CD1c-positive myeloid dendritic cell (primary cell): ENCODE measurements around the gene TRIM5.

ENCODE experiments used
- DNase-seq: peaks from one replicate; pipeline ENCODE4 v3.0.0-alpha.2; 2016; ENCODE audit errors: extremely low spot score

TRIM5 gene

DNA sequence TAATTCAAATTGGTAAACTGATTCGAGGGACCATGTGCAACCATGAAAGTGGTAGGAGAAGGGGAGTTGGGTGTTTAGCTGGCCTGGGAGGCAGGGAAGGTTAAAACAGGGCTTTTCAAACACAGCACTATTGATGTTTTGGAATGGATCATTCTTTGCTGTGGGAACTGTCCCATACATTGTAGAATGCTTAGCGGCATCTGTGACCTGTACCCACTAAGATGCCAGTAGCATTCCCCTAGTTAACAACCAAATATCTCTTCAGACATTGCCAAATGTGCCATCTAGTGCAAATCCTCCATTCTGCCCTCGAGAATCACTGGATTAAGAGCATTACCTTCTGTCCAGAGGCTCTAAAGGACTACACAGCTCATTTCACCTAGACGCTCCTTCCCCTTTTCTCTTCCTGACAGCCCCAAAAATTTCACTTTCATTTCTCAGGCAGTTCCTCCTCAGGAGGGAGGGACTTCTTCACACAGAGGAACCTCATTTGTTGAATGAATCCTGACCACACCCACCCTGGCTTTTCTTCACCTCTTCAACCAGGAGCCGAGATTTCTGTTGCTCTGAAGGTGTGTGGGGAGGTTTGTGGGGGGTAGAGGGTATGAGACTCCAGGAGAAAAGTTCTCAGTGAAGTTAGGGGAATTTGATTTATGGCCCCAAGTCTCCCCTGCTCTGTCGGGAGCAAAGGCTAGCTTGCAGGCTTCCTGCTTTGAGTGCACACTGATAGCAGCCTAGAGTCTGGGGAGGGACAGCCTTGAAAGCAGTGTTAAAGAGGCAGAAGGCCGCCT is 60.2 kb downstream of the TRIM5 start, which contains the start of gene TRIM34:
Gene TRIM34 (plus strand): TSS at position 513 of the 791 bp plus-strand sequence. CDS start 7,331 bp downstream, outside the sequence.
- peak; percentile 89 for DNase-seq

DNA sequence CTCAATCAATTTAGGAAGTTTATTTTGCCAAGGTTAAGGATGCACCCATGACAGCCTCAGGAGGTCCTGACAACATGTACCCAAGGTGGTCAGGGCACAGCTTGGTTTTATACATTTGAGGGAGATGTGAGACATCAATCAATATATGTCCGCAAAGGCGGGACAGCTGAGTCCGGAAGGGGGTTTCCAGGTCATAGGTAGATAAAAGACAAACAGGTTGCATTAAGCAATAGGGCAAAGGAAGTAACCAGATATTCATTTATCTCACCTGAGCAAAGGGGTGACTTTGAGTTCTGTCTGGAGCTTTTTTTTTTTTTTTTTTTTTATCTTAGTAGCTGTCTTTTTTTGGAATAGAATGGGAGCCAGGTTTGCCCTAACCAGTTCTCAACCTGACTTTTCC is 62.1 kb downstream of the TRIM5 start:
- DNase-seq, result no peak

DNA sequence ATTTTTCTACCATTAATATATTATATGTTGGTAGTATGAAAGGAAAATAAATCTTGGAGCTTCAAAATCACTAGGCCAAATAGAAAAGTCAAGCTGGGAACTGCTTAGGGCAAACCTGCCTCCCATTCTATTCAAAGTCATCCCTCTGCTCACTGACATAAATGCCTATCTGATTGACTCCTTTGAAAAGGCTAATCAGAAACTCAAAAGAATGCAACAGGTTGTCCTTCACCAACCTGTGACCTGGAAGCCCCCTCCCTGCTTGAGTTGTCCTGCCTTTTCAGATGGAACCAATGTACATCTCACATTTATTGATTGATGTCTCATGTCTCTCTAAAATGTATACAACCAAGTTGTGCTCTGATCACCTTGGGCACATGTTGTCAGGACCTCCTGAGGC is 63.3 kb downstream of the TRIM5 start:
- no peak for DNase-seq

DNA sequence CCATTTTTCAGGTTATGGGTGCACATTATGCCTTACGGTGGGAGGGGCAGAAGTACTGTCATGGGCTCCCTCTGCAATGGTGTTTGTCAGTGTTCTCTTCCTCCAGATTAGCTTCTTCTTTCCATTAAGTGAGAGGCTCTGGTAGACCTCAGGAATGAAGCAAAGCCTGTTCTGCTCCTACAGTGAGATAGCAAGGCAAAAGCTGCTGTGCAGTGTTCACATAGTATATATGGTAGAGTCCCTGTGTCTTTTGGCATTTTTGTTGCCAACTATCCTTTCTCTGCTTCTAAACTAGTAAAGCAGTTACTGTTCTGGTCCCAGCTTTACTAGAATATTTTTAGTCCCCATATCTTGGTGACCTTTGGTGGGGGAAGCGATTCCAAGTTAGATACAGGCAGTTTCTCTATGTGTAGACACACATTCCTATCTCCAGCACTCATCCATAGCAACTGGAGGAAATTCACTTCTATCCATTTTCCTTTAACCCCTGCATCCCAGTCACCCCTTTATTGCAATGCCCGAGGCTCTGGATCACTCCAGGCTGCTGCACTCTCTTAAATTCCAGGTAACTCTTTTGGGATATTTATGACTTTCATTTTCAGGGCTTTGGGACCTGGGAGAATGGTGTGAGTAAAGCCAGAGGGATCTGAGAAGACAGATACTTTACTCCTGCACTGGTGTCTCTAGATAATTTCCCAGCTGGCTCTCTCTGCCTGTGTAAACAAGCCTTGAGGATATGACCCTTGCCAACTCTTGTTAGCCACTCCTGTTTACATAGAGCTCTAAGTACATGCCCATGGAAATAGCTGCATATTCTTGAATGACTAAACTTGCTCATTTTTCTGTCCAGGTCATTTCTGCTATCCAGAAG is 64.0 kb downstream of the TRIM5 start:
- no peak for DNase-seq

DNA sequence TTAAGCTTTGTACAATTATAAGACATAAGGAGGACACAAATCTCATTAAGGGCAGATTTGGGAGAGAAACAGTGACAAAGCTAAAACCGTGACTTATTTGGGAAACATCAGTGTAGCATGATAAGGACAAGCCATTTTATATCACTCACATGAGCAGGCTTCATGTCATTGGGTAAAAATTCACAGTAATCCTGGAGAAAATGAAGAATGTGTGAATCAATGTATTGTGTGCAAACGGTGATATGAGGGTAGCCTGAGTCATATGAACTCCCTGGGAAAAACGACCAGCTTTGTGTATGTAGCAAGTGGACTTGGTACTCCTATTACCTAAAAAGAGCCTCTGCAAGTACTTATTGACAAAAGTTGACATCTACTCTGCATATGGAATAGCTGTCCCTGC is 66.1 kb downstream of the TRIM5 start:
- no peak for DNase-seq
